GM18873 (cell line): ENCODE measurements around the gene THAP8.
"Not testable (repeated sequence)": the region's sequence is repeated elsewhere in the genome, so short reads cannot be mapped to it uniquely, and the experiment has no call there.

ENCODE experiments used
- ATAC-seq: cut with Tn5 transposase; IDR thresholded peaks from one replicate; pipeline ENCODE4 v1.9.1; 2021; ENCODE audit warnings: mild to moderate bottlenecking, moderate library complexity, moderate number of reproducible peaks; ENCODE audit not compliant: unreplicated experiment, low FRiP score

The THAP8 gene

GRCh38 chr19:36068810-36069499 lies 14.9 kb upstream of the THAP8 start:
- not testable (repeated sequence) for ATAC-seq

- ATAC-seq = no peak
These were observed 13.6 kb upstream of the THAP8 start for GRCh38 chr19:36067681-36068080.

- no peak for ATAC-seq
These were observed 10.7 kb upstream of the THAP8 start for GRCh38 chr19:36064826-36065225.

- no peak for ATAC-seq
These were observed 7.3 kb upstream of the THAP8 start for GRCh38 chr19:36061367-36061766.

GRCh38 chr19:36060430-36060829 lies 6.3 kb upstream of the THAP8 start:
- ATAC-seq = no peak

GRCh38 chr19:36059180-36059910 lies 5.3 kb upstream of the THAP8 start:
- no peak for ATAC-seq

- no peak for ATAC-seq
These were observed 4.5 kb upstream of the THAP8 start for GRCh38 chr19:36058481-36059179.

GRCh38 chr19:36054733-36055686 lies 925 bp upstream of the THAP8 start, which contains the start of gene WDR62:
WDR62 (plus strand) TSS chr19:36054897; CDS start chr19:36054972, 75 bp downstream.
- ATAC-seq = peak; percentile 66

GRCh38 chr19:36051637-36052036 lies 2.4 kb downstream of the THAP8 start:
- ATAC-seq = no peak

GRCh38 chr19:36051236-36051635 lies 2.8 kb downstream of the THAP8 start:
- no peak for ATAC-seq

GRCh38 chr19:36049080-36049698 lies 4.9 kb downstream of the THAP8 start:
- no peak for ATAC-seq

- no peak for ATAC-seq
These were observed 6.2 kb downstream of the THAP8 start for GRCh38 chr19:36047835-36048234.

GRCh38 chr19:36046443-36047050 lies 7.5 kb downstream of the THAP8 start:
- ATAC-seq = no peak

GRCh38 chr19:36043952-36044351 lies 10.1 kb downstream of the THAP8 start:
- ATAC-seq = no peak

GRCh38 chr19:36041831-36042230 lies 12.3 kb downstream of the THAP8 start:
- ATAC-seq = no peak

- not testable (repeated sequence) for ATAC-seq
These were observed 13.0 kb downstream of the THAP8 start for GRCh38 chr19:36041092-36041491.

- ATAC-seq = no peak
These were observed 13.6 kb downstream of the THAP8 start for GRCh38 chr19:36040495-36040894.

GRCh38 chr19:36032251-36033104 lies 21.6 kb downstream of the THAP8 start, which contains the start of gene CLIP3:
CLIP3 (minus strand) TSS chr19:36032873; CDS start chr19:36032357, 516 bp downstream.
- no peak for ATAC-seq
